D721Med (cell line): ENCODE results near the gene TMEM161B.
A peak's percentile ranks its signal among the peaks of the same experiment; 100 is the strongest.

ENCODE experiments used
- DNase-seq: peaks from one replicate; pipeline ENCODE4 v3.0.0; 2011; ENCODE audit warnings: low spot score; ENCODE audit not compliant: insufficient read length
- FAIRE-seq: peaks from 2 replicates; lab custom pipeline; 2011; peaks lifted over from hg19 to GRCh38; lab: Jason Lieb, UNC
- CTCF ChIP-seq: IDR thresholded peaks from 2 replicates; pipeline ENCODE4 v1.5.1; 2012; ENCODE audit warnings: mild to moderate bottlenecking, control low read depth; ENCODE audit not compliant: insufficient read depth; ENCODE audit errors: missing control alignments

TMEM161B gene

DNA sequence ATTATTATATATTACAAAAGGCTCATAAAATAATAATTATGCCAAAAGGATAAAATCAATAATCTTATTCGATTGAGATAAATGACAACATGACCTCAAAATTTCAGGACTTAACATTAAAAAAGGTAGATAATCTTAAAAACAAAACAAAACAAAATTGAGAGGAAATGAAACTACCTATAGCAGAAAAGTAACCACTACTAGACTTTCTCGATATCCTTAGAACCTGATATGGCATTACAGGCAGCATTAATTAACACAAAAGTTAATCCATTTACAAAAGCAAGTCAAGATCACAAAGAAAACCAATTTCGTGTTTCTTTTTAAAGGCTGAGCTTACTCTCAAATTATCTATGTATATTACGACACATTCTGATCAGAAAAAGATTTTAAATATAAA is 29.9 kb downstream of the TMEM161B start:
- TF ChIP-seq CTCF: no peak
- FAIRE-seq: peak; percentile 48

GRCh38 chr5:88236866-88237642 is 31.6 kb downstream of the TMEM161B start:
- no peak for TF ChIP-seq CTCF
- DNase-seq (no peak), FAIRE-seq (no peak)

More for the DNA sequence above, 29.9 kb downstream of the TMEM161B start:
- no peak for DNase-seq

GRCh38 chr5:88235828-88236227 is 32.8 kb downstream of the TMEM161B start:
- FAIRE-seq: no peak
- TF ChIP-seq CTCF: no peak
- no peak for DNase-seq

GRCh38 chr5:88235346-88235745 is 33.3 kb downstream of the TMEM161B start:
- FAIRE-seq: no peak
- no peak for DNase-seq

GRCh38 chr5:88230546-88231066 is 38.0 kb downstream of the TMEM161B start:
- no peak for TF ChIP-seq CTCF
- no peak for DNase-seq
- FAIRE-seq: no peak

More at GRCh38 chr5:88235346-88235745, 33.3 kb downstream of the TMEM161B start:
- no peak for TF ChIP-seq CTCF

GRCh38 chr5:88226881-88227450 is 41.7 kb downstream of the TMEM161B start:
- FAIRE-seq (no peak), DNase-seq (no peak)
- TF ChIP-seq CTCF: no peak

GRCh38 chr5:88214655-88215054 is 54.0 kb downstream of the TMEM161B start:
- TF ChIP-seq CTCF: no peak
- no peak for DNase-seq
- FAIRE-seq: no peak
